ENCODE measurements around the gene SMAP2. TPM values are rescaled to one million over a fixed set of nuclear protein-coding genes. Genes with fewer than 3 reads are reported as not detected.

The SMAP2 gene
- total and polyA plus RNA-seq, 7 donors = 6.9 to 35.0 (median 18.0) TPM

GRCh38 chr1:40451238-40451585, 77.7 kb downstream of the SMAP2 start:
- Histone ChIP-seq H3K4me1 (no peaks in the 10 kb centered on the region), H3K27ac (no peak overlapping the region), H3K4me3 (peak overlapping the region; percentile 81), H3K9me3 (peaks cover 10% of the 10 kb centered on the region), H3K27me3 (ENCODE audit: insufficient read depth in 3 of 3, low read length in 2 of 3) (no peaks in the 10 kb centered on the region), H3K36me3 (ENCODE audit: insufficient read depth in 1 of 2, low read depth in 1 of 2) (no peaks in the 10 kb centered on the region)
- DNase-seq = no peak
- intact Hi-C loops (cut with DNase I) = no loop called here
- 89 to 97% (median 96%) methylated on average over 1 of the region's 1 CpG for WGBS, 3 donors
- ATAC-seq = no peak
- TF ChIP-seq CTCF (IDR thresholded peaks at IDR 0.05) = no peak

GRCh38 chr1:40454873-40455272, 81.3 kb downstream of the SMAP2 start:
- DNase-seq (no peak), ATAC-seq (no peak)
- Histone ChIP-seq H3K4me1 (no peaks in the 10 kb centered on the region), H3K27ac (no peak overlapping the region), H3K27me3 (ENCODE audit: insufficient read depth in 3 of 3, low read length in 2 of 3) (no peaks in the 10 kb centered on the region), H3K36me3 (ENCODE audit: insufficient read depth in 1 of 2, low read depth in 1 of 2) (peaks cover 3 to 13% of the 10 kb centered on the region in 2 donors), H3K9me3 (peaks cover 43% of the 10 kb centered on the region), H3K4me3 (no peak overlapping the region)
- intact Hi-C loops (cut with DNase I) = no loop called here
- 58 to 96% (median 92%) methylated on average over 1 of the region's 1 CpG for WGBS, 3 donors
- no peak for TF ChIP-seq CTCF (IDR thresholded peaks at IDR 0.05)

- Histone ChIP-seq H3K27ac (no peak overlapping the region), H3K36me3 (ENCODE audit: insufficient read depth in 1 of 2, low read depth in 1 of 2) (peaks cover 3% of the 10 kb centered on the region in 2 donors), H3K9me3 (peaks cover 85% of the 10 kb centered on the region), H3K4me1 (no peaks in the 10 kb centered on the region), H3K27me3 (ENCODE audit: insufficient read depth in 3 of 3, low read length in 2 of 3) (no peaks in the 10 kb centered on the region), H3K4me3 (no peak overlapping the region)
- intact Hi-C loops (cut with DNase I) = no loop called here
- ATAC-seq (no peak), DNase-seq (no peak)
- TF ChIP-seq CTCF (IDR thresholded peaks at IDR 0.05) = no peak
- WGBS, 3 donors = 92 to 98% (median 97%) methylated on average over 3 of the region's 3 CpGs
Observed at GRCh38 chr1:40462956-40463590, 89.5 kb downstream of the SMAP2 start.

- WGBS, 3 donors = 96 to 98% (median 97%) methylated on average over 2 of the region's 2 CpGs
- DNase-seq (no peak), ATAC-seq (no peak)
- intact Hi-C loops (cut with DNase I) = no loop called here
- no peak for TF ChIP-seq CTCF (IDR thresholded peaks at IDR 0.05)
- H3K4me3 ChIP-seq = no peak overlapping the region
- H3K27ac ChIP-seq = no peak overlapping the region
- no peaks in the 10 kb centered on the region for H3K4me1 ChIP-seq
- no peaks in the 10 kb centered on the region for H3K36me3 ChIP-seq (ENCODE audit: insufficient read depth in 1 of 2, low read depth in 1 of 2)
- peaks cover 0 to 6% (median 3%) of the 10 kb centered on the region in 3 donors for H3K27me3 ChIP-seq (ENCODE audit: insufficient read depth in 3 of 3, low read length in 2 of 3)
- H3K9me3 ChIP-seq = peaks cover 33% of the 10 kb centered on the region
Observed at GRCh38 chr1:40469327-40469726, 95.8 kb downstream of the SMAP2 start.

Other genes with a start within 250 kb of the SMAP2 start
- gene RLF, start 212.3 kb upstream of the SMAP2 start, total RNA-seq = 10 to 100 TPM; 10.2 to 16.4 (median 11.2) TPM
- gene RLF, start 212.3 kb upstream of the SMAP2 start, polyA plus RNA-seq = 10 to 100 TPM in 1 of 3 donors, 1 to 10 TPM in 2; 4.5 to 13.9 (median 4.9) TPM
- not detected for gene TMCO2, start 125.8 kb upstream of the SMAP2 start, total RNA-seq
- gene TMCO2, start 125.8 kb upstream of the SMAP2 start, polyA plus RNA-seq = under 1 TPM in 1 of 3 donors, not detected in 2; 0.19 TPM
- gene ZMPSTE24, start 115.5 kb upstream of the SMAP2 start, total RNA-seq = 10 to 100 TPM; 12.7 to 26.1 (median 18.9) TPM
- 10 to 100 TPM; 22.2 to 60.2 (median 33.8) TPM for gene ZMPSTE24, start 115.5 kb upstream of the SMAP2 start, polyA plus RNA-seq
- under 1 TPM in 3 of 4 donors, not detected in 1; 0.15 to 0.21 (median 0.18) TPM for gene COL9A2, start 56.4 kb upstream of the SMAP2 start, total RNA-seq
- gene COL9A2, start 56.4 kb upstream of the SMAP2 start, polyA plus RNA-seq = under 1 TPM; 0.06 to 0.18 (median 0.12) TPM
- under 1 TPM; 0.32 to 0.86 (median 0.49) TPM for gene ZFP69B, start 76.7 kb downstream of the SMAP2 start, total RNA-seq
- gene ZFP69B, start 76.7 kb downstream of the SMAP2 start, polyA plus RNA-seq = 1 to 10 TPM in 2 of 3 donors, under 1 TPM in 1; 0.25 to 1.4 (median 1.1) TPM
- under 1 TPM; 0.18 to 0.54 (median 0.46) TPM for gene ZFP69, start 103.6 kb downstream of the SMAP2 start, total RNA-seq
- gene ZFP69, start 103.6 kb downstream of the SMAP2 start, polyA plus RNA-seq = under 1 TPM; 0.16 to 0.51 (median 0.25) TPM
- gene EXO5, start 135.0 kb downstream of the SMAP2 start, total RNA-seq = 1 to 10 TPM; 2.2 to 3.2 (median 2.8) TPM
- 1 to 10 TPM; 3.2 to 8.5 (median 4.4) TPM for gene EXO5, start 135.0 kb downstream of the SMAP2 start, polyA plus RNA-seq
- 1 to 10 TPM; 1.0 to 2.8 (median 1.4) TPM for gene ZNF684, start 157.9 kb downstream of the SMAP2 start, total RNA-seq
- gene ZNF684, start 157.9 kb downstream of the SMAP2 start, polyA plus RNA-seq = 1 to 10 TPM; 2.1 to 3.2 (median 2.6) TPM

Measured in psoas muscle (tissue), 8 donors.